PFSK-1 (cell line): Measurements from ENCODE around the gene GALNT5.

ENCODE experiments used
- POLR2AphosphoS5 ChIP-seq: IDR thresholded peaks from 2 replicates; pipeline ENCODE4 v1.6.1; 2012; ENCODE audit warnings: low read depth, mild to moderate bottlenecking, control low read depth, low read length, moderate library complexity
- TAF1 ChIP-seq: IDR thresholded peaks from 2 replicates; pipeline ENCODE4 v1.6.1; 2012; ENCODE audit warnings: low read length, control low read depth, borderline replicate concordance; ENCODE audit not compliant: insufficient read depth

DNA sequence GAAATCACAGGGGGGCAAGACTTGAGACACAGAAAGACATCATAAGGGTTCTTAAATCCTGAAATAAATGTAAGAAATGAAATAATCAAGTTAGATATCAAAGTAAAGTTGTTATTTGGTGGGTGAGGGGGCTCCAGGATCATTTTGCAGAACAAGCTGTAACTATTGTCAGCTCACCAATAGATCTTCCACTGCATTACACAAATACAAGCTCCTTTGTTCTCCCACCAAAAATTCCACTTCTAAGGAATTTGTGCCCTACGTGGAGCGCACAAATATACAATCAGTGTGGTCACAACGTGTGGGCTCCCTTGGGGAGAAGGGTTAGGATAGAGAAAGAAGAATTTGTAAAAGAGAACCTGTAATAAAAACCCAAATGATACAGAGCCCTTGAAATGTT, 19.2 kb upstream of the GALNT5 start:
- TF ChIP-seq POLR2AphosphoS5 (no peak), TAF1 (no peak)
